ENCODE results near the gene CAMKMT.

Gene CAMKMT

GRCh38 chr2:44361330-44362206, at the start of gene CAMKMT, which contains the start of gene PREPL:
Gene CAMKMT (plus strand): TSS chr2:44361947.
Gene PREPL (minus strand): TSS chr2:44361494. CDS start chr2:44346342, 15,152 bp downstream.
- peak; percentile 94 to 96 for DNase-seq

GRCh38 chr2:44314362-44314761, 47.4 kb upstream of the CAMKMT start:
- DNase-seq, result no peak

- DNase-seq, result no peak
These were observed 45.8 kb upstream of the CAMKMT start for GRCh38 chr2:44315945-44316344.

- no peak for DNase-seq
These were observed 40.9 kb upstream of the CAMKMT start for GRCh38 chr2:44320832-44321231.

GRCh38 chr2:44321360-44321759, 40.4 kb upstream of the CAMKMT start:
- no peak for DNase-seq

- no peak for DNase-seq
These were observed 36.7 kb upstream of the CAMKMT start for GRCh38 chr2:44324971-44325426.

GRCh38 chr2:44325897-44326296, 35.9 kb upstream of the CAMKMT start:
- no peak for DNase-seq

- DNase-seq, result no peak
These were observed 35.0 kb upstream of the CAMKMT start for GRCh38 chr2:44326548-44327264.

GRCh38 chr2:44328750-44329149, 33.0 kb upstream of the CAMKMT start:
- no peak for DNase-seq

GRCh38 chr2:44329343-44329742, 32.4 kb upstream of the CAMKMT start:
- no peak for DNase-seq

GRCh38 chr2:44330801-44331200, 30.9 kb upstream of the CAMKMT start:
- no peak for DNase-seq

- no peak for DNase-seq
These were observed 27.8 kb upstream of the CAMKMT start for GRCh38 chr2:44333994-44334393.

GRCh38 chr2:44335806-44336538, 25.8 kb upstream of the CAMKMT start:
- DNase-seq, result no peak

GRCh38 chr2:44342854-44343253, 18.9 kb upstream of the CAMKMT start:
- DNase-seq, result no peak

- no peak for DNase-seq
These were observed 14.2 kb upstream of the CAMKMT start for GRCh38 chr2:44347526-44347925.

GRCh38 chr2:44348400-44348799, 13.3 kb upstream of the CAMKMT start:
- no peak for DNase-seq

- no peak for DNase-seq
These were observed 12.2 kb upstream of the CAMKMT start for GRCh38 chr2:44349506-44349905.

GRCh38 chr2:44351088-44351487, 10.7 kb upstream of the CAMKMT start:
- no peak for DNase-seq

GRCh38 chr2:44351676-44352075, 10.1 kb upstream of the CAMKMT start:
- no peak for DNase-seq

GRCh38 chr2:44352510-44352909, 9.2 kb upstream of the CAMKMT start:
- DNase-seq, result no peak

- no peak for DNase-seq
These were observed 7.0 kb upstream of the CAMKMT start for GRCh38 chr2:44354761-44355160.

GRCh38 chr2:44358503-44358902, 3.2 kb upstream of the CAMKMT start:
- DNase-seq, result peak in 1 of 2 donors; percentile 36

- no peak for DNase-seq
These were observed 908 bp upstream of the CAMKMT start for GRCh38 chr2:44360749-44361329.

All from bone marrow (tissue), 2 donors.